K562 (cell line): ENCODE results near the gene LAT. TPM values are rescaled to one million over a fixed set of nuclear protein-coding genes. Genes with fewer than 3 reads are reported as not detected.

Experiments
- ARNT ChIP-seq, 2 experiments: fragments of 450-650 bp; IDR thresholded peaks; 2 replicates each; pipeline ENCODE4 v1.6.1; 2016; ENCODE audit warnings: mild to moderate bottlenecking in 1 of 2
- CBFA2T3 ChIP-seq: fragments of 450-650 bp; IDR thresholded peaks from 2 replicates; pipeline ENCODE4 v1.6.1; 2017
- CREB3 ChIP-seq: fragments of 450-650 bp; conservative IDR thresholded peaks from 2 replicates; pipeline ENCODE4 v1.6.1; 2016; ENCODE audit warnings: missing genetic modification characterization, low read depth, mild to moderate bottlenecking, missing compliant biosample characterization, moderate library complexity
- E2F5 ChIP-seq: sonication (generic); formaldehyde crosslinking; IDR thresholded peaks from 2 replicates; pipeline ENCODE4 v1.8.0; 2022; ENCODE audit warnings: mild to moderate bottlenecking, missing genetic modification reagents
- EHMT2 ChIP-seq: fragments of 450-650 bp; IDR thresholded peaks from 2 replicates; pipeline ENCODE4 v1.6.1; 2018; ENCODE audit warnings: antibody characterized with exemption
- ELF2 ChIP-seq: fragments of 250-450 bp; sonication (Bioruptor Pico); IDR thresholded peaks from 2 replicates; pipeline ENCODE4 v1.5.0; 2021; ENCODE audit warnings: mild to moderate bottlenecking
- HNRNPLL ChIP-seq: fragments of 200-400 bp; formaldehyde crosslinking; IDR thresholded peaks from 2 replicates; pipeline ENCODE4 v1.6.1; 2017; ENCODE audit warnings: low read length, low read depth, mild to moderate bottlenecking; ENCODE audit not compliant: poor library complexity, severe bottlenecking
- KAT8 ChIP-seq: fragments of 450-650 bp; IDR thresholded peaks from 2 replicates; pipeline ENCODE4 v1.6.1; 2016; ENCODE audit warnings: low read depth, mild to moderate bottlenecking
- LARP7 ChIP-seq: fragments of 450-650 bp; IDR thresholded peaks from 2 replicates; pipeline ENCODE4 v1.6.1; 2016
- MECOM ChIP-seq: fragments of 250-450 bp; sonication (Bioruptor Pico); IDR thresholded peaks from 2 replicates; pipeline ENCODE4 v1.8.0; 2022; ENCODE audit warnings: inconsistent platforms
- PHTF2 ChIP-seq: fragments of 250-450 bp; sonication (Bioruptor Pico); IDR thresholded peaks from 2 replicates; pipeline ENCODE4 v1.5.0; 2021; ENCODE audit warnings: mild to moderate bottlenecking
- PML ChIP-seq: IDR thresholded peaks from 2 replicates; pipeline ENCODE4 v1.6.1; 2012; ENCODE audit warnings: low read length, inconsistent platforms
- POLR2A ChIP-seq: fragments of 450-650 bp; conservative IDR thresholded peaks from 2 replicates; pipeline ENCODE4 v1.6.1; 2016
- RHOXF2B ChIP-seq: fragments of 250-450 bp; sonication (Bioruptor Pico); conservative IDR thresholded peaks from 2 replicates; pipeline ENCODE4 v1.5.1; 2021
- SMARCB1 ChIP-seq: IDR thresholded peaks from 2 replicates; pipeline ENCODE4 v1.6.1; 2011; ENCODE audit warnings: improper control_type of control experiment, low read depth; ENCODE audit not compliant: insufficient read length
- TAL1 ChIP-seq: fragments of 450-650 bp; IDR thresholded peaks from 2 replicates; pipeline ENCODE4 v1.6.1; 2016; ENCODE audit warnings: mild to moderate bottlenecking
- TBP ChIP-seq: optimal IDR thresholded peaks from 2 replicates; pipeline ENCODE3; 2011; ENCODE audit warnings: low read depth, low read length, improper control_type of control experiment
- TCFL5 ChIP-seq: fragments of 250-450 bp; sonication (Bioruptor Pico); conservative IDR thresholded peaks from 2 replicates; pipeline ENCODE4 v1.6.1; 2021; ENCODE audit warnings: mild to moderate bottlenecking, moderate library complexity, matching md5 sums
- USF2 ChIP-seq: sonication (generic); formaldehyde crosslinking; IDR thresholded peaks from 2 replicates; pipeline ENCODE4 v1.5.0; 2020; ENCODE audit warnings: missing genetic modification reagents
- ZNF324 ChIP-seq: fragments of 250-450 bp; sonication (Bioruptor Pico); IDR thresholded peaks from 2 replicates; pipeline ENCODE4 v1.4.0; 2020; ENCODE audit warnings: mild to moderate bottlenecking
- ZNF584 ChIP-seq: fragments of 200-800 bp; sonication (Bioruptor generic); IDR thresholded peaks from 2 replicates; pipeline ENCODE4 v1.6.1; 2016; ENCODE audit warnings: low read depth, mild to moderate bottlenecking, missing genetic modification characterization, missing compliant biosample characterization
- ZNF609 ChIP-seq: sonication (generic); formaldehyde crosslinking; IDR thresholded peaks from 2 replicates; pipeline ENCODE4 v1.8.1; 2023; ENCODE audit warnings: missing genetic modification reagents, mild to moderate bottlenecking, borderline replicate concordance
- ZNF717 ChIP-seq: fragments of 250-450 bp; sonication (Bioruptor Pico); IDR thresholded peaks from 2 replicates; pipeline ENCODE4 v1.5.0; 2021
- polyA plus RNA-seq, 8 experiments: library from polyadenylated mRNA; depleted of rRNA in 4 of 8; stranded (reverse) in 5 of 8; unstranded in 3 of 8; fragments of >200 nt; fragmentation: Nextera tagmentation in 2 of 8; fragmentation: Illumina TruSeq in 1 of 8; extraction: Ambion mirVana in 2 of 8; extraction: Trizol in 1 of 8; gene quantifications; 2 replicates each; pipeline versions ENCODE4 v1.2.1 to v1.2.3, GENCODE V29; 2011 to 2014; ENCODE audit warnings: inconsistent platforms in 1 of 8, missing spikeins in 1 of 8
- total RNA-seq, 7 experiments: library from RNA; depleted of rRNA in 6 of 7; stranded (reverse); fragments of >200 nt in 6 of 7; fragmentation: Illumina TruSeq in 2 of 7; extraction: Trizol in 2 of 7; gene quantifications; 2 replicates each; pipeline versions ENCODE4 v1.2.1 to v1.2.3, GENCODE V29; 2011 to 2021; ENCODE audit warnings: low replicate concordance in 1 of 7

Gene LAT
- total and polyA plus RNA-seq, 9 of the 15 experiments (the other 6 are each of a cell fraction or from before 2014, with no cell fraction given): 0.40 to 4.2 (median 1.3) TPM

GRCh38 chr16:29009050-29009837 is 24.4 kb downstream of the LAT start (continued):
- TF ChIP-seq RHOXF2B (CRISPR knock-in tag): 0 out of 2 replicates have a peak, but pooled peaks have one; percentile 37
- TF ChIP-seq SMARCB1: no peak
- TF ChIP-seq POLR2A: peak; percentile 88
- TF ChIP-seq ELF2 (CRISPR knock-in tag): peak; percentile 22; the same call in 1 of the 2 replicates
- 0 out of 2 replicates have a peak, but pooled peaks have one; percentile 49 for TF ChIP-seq ZNF609 (CRISPR knock-in tag)
- peak; percentile 83 for TF ChIP-seq LARP7
- TF ChIP-seq ZNF717 (CRISPR knock-in tag): no peak
- 0 out of 2 replicates have a peak, but pooled peaks have one; percentile 45 for TF ChIP-seq ZNF324 (CRISPR knock-in tag)
- no peak; the same call in 1 of the 2 replicates for TF ChIP-seq MECOM
- 0 out of 2 replicates have a peak, but pooled peaks have one; percentile 38 for TF ChIP-seq TCFL5 (CRISPR knock-in tag)
- TF ChIP-seq PML: peak; percentile 89
- peak; percentile 57 for TF ChIP-seq TBP
- peak; percentile 82 for TF ChIP-seq ZNF584 (CRISPR knock-in tag)
- TF ChIP-seq ARNT (IDR thresholded peaks at IDR 0.05): peak; percentile 78 to 85; a peak in 3 of 4 replicates
- no peak for TF ChIP-seq USF2 (CRISPR knock-in tag)
- peak; percentile 68 for TF ChIP-seq EHMT2
- peak; percentile 44; the same call in 1 of the 2 replicates for TF ChIP-seq KAT8
- TF ChIP-seq CBFA2T3: peak; percentile 96
- TF ChIP-seq E2F5 (CRISPR knock-in tag): no peak
- peak; percentile 92 for TF ChIP-seq TAL1
- no peak for TF ChIP-seq PHTF2 (CRISPR knock-in tag)
- TF ChIP-seq CREB3: peak; percentile 63
- TF ChIP-seq HNRNPLL: peak; percentile 19
